Endothelial cell of umbilical vein (primary cell): ENCODE data around the gene CKLF.

ENCODE experiments used
- CTCF ChIP-seq, 2 donors: IDR thresholded peaks; 1 replicate in 1 of 2; 2 replicates in 1 of 2; pipeline ENCODE4 v1.5.1; 2011; ENCODE audit warnings: low read length in 2 of 2, mild to moderate bottlenecking in 2 of 2, moderate library complexity in 2 of 2, control low read depth in 1 of 2, inconsistent platforms in 1 of 2, low read depth in 1 of 2; ENCODE audit not compliant: insufficient read depth in 1 of 2; ENCODE audit errors: extremely low read depth in 1 of 2
- EZH2 ChIP-seq: IDR thresholded peaks from 2 replicates; pipeline ENCODE4 v1.6.1; 2012; ENCODE audit warnings: borderline replicate concordance, low read depth, mild to moderate bottlenecking, moderate library complexity, low read length, inconsistent platforms; ENCODE audit not compliant: severe bottlenecking
- FOS ChIP-seq: IDR thresholded peaks from 2 replicates; pipeline ENCODE4 v1.6.1; 2011; ENCODE audit warnings: mild to moderate bottlenecking, low read length, moderate library complexity, borderline replicate concordance; ENCODE audit not compliant: insufficient read depth
- GATA2 ChIP-seq: IDR thresholded peaks from 2 replicates; pipeline ENCODE4 v1.7.0; 2011; ENCODE audit warnings: low read depth, mild to moderate bottlenecking, moderate library complexity, mixed read lengths, low read length; ENCODE audit not compliant: insufficient read length, insufficient read depth
- JUN ChIP-seq: IDR thresholded peaks from 2 replicates; pipeline ENCODE4 v1.6.1; 2011; ENCODE audit warnings: borderline replicate concordance, low read depth; ENCODE audit not compliant: insufficient read length, insufficient read depth
- MAX ChIP-seq: IDR thresholded peaks from 2 replicates; pipeline ENCODE4 v1.6.1; 2011; ENCODE audit not compliant: insufficient read depth, insufficient read length
- POLR2A ChIP-seq: IDR thresholded peaks from 2 replicates; pipeline ENCODE4 v1.6.1; 2012; ENCODE audit warnings: low read depth, mild to moderate bottlenecking, control low read depth, low read length
- POLR2AphosphoS5 ChIP-seq: IDR thresholded peaks from 2 replicates; pipeline ENCODE4 v1.6.1; 2012; ENCODE audit warnings: low read depth, mild to moderate bottlenecking, control low read depth, low read length, moderate library complexity; ENCODE audit not compliant: insufficient read depth

GRCh38 chr16:66515596-66516508 lies 36.5 kb upstream of the CKLF start:
- peak; percentile 62 to 65 for TF ChIP-seq CTCF (IDR thresholded peaks at IDR 0.05; ENCODE audit: extremely low read depth in 1 of 2, insufficient read depth in 1 of 2, low read depth in 1 of 2, low read length in 2 of 2)
- no peak for TF ChIP-seq GATA2
- no peak for TF ChIP-seq EZH2
- no peak for TF ChIP-seq MAX
- TF ChIP-seq POLR2AphosphoS5 = peak; percentile 40
- TF ChIP-seq POLR2A = no peak
- TF ChIP-seq FOS = no peak
- TF ChIP-seq JUN = no peak
